ENCODE measurements around the gene CD58.

- no peak for TF ChIP-seq POLR2AphosphoS5 (IDR thresholded peaks at IDR 0.05)
- TF ChIP-seq POLR2A (IDR thresholded peaks at IDR 0.05; ENCODE audit: low read depth), result no peak
- no peak for TF ChIP-seq CTCF (IDR thresholded peaks at IDR 0.05)
Observed at GRCh38 chr1:116518400-116518799, 52.4 kb downstream of the CD58 start.
